NCI-H524 (cell line): ENCODE measurements around the gene PTPN6.
A peak's percentile ranks its signal among the peaks of the same experiment; 100 is the strongest.

Experiments used
- DNase-seq, 2 experiments: peaks; one replicate each; lab custom pipeline; 2025; lab: John Stamatoyannopoulos, UW

Gene PTPN6

DNA sequence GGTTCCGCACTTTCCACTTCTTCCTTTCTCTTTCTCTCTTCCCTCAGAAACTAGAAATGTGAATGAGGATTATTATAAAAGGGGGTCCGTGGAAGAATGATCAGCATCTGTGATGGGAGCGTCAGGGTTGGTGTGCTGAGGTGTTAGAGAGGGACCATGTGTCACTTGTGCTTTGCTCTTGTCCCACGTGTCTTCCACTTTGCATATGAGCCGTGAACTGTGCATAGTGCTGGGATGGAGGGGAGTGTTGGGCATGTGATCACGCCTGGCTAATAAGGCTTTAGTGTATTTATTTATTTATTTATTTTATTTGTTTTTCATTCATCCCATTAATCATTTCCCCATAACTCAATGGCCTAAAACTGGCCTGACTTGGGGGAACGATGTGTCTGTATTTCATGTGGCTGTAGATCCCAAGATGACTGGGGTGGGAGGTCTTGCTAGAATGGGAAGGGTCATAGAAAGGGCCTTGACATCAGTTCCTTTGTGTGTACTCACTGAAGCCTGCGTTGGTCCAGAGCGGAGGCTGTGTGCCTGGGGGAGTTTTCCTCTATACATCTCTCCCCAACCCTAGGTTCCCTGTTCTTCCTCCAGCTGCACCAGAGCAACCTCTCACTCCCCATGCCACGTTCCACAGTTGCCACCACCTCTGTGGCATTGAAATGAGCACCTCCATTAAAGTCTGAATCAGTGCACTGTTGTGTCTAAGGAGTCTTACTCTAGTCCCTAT, 28.0 kb upstream of the PTPN6 start:
- no peak for DNase-seq

DNA sequence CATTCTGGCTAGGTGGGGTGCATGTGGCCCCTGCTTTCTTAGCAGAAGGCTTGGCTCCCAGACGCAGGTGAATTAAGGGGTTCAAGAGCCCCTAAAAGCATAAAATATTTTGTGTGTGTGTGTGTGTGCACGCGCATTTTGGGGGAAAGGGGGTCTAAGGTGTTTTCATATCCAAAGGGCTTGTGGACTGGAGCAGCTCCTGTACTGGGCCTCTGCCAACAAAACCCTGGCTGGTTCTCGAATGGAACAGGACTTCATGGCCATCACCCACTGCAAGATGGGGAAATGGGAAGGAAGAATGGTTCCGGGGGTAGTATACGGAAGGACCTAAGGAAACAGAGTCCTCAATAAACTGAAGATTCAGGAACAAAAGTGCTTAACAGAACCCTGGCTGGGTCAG, 27.3 kb upstream of the PTPN6 start:
- DNase-seq = no peak

DNA sequence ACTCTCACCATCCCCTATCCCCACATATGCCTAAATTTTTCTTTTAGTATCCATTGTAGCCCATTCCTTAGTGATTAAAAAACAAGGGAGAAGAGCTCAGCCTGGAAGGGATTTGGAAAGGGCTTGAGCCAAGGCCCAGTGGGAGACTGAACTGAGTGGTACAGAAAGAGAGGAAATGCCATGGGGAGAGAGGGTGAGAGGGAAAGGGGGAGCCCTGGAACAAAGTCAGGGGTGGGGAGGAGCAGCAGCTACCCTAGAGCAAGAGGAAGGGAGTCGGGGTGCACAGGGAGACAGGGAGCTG, 26.0 kb upstream of the PTPN6 start:
- DNase-seq = no peak

DNA sequence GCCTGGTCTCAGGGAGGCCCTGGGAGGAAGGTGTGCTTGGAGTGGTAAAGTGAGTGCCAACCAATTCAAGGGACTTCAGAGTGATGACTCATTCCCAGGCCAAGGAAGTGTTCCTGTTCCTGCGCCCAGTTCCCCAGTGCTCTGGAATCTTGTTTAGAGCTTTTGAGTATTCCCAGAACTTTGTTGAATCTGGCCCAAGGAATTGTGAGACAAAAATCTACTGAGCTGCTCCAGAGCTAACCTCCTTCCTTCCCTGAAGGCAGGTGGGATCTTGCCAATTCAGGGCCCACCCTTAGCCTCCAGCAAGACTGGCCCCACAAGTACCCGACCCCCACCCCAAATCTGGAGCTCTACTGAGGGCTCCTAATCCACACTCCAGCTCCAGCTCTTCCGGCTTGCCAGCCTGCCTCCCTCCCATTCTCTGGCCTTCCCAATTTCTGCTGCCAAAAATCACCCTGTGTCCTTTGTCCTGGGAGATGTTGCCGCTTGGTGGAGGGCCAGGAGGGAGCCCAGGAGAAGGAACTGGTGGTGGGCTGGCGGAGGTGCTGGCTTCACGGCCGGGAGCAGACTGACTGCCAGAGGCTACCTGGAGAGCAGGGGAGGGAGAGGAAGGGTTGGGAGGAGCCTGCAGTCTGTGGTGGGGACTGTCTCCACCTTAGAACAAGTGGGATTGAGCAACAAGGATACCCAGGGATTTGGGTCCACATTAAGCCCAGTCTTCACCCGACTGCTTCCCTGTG, 25.4 kb upstream of the PTPN6 start:
- no peak for DNase-seq

DNA sequence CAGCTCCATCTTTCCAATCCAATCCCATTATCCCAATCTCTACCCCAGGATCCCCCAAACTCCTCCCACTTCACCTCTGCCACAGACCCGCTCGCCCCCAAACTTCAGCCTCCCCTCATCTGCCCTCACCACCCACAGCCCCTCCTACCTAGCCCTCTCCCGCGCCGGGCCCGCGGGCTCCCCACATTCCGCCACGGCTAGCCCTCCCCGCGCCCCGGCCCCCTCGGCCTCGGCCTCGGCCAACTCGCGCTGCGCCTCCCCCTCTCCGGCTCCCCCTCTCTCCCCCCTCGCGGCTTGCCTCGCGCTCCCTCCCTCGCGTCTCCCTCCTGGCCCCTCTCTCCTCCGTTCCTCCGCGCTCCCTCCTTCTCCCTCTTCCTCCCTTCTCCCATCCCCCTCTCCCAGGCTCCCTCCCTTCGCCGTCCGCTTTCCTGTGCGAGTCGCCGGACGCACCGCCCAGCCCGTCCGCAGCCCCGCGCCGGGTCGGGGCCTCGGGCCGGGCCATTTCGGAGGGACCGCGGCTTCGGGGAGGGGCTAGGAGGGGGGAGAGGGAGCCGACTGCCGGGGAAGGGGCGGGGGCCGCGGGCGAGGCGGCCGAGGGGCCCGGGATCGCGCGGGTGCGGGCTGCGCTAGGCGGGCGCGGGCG, 23.7 kb upstream of the PTPN6 start, which contains the start of gene ATN1:
ATN1 (plus strand) TSS at position 581 of the 643 bp plus-strand sequence. CDS start 6,043 bp downstream, outside the sequence.
- DNase-seq = peak; percentile 59 to 65

DNA sequence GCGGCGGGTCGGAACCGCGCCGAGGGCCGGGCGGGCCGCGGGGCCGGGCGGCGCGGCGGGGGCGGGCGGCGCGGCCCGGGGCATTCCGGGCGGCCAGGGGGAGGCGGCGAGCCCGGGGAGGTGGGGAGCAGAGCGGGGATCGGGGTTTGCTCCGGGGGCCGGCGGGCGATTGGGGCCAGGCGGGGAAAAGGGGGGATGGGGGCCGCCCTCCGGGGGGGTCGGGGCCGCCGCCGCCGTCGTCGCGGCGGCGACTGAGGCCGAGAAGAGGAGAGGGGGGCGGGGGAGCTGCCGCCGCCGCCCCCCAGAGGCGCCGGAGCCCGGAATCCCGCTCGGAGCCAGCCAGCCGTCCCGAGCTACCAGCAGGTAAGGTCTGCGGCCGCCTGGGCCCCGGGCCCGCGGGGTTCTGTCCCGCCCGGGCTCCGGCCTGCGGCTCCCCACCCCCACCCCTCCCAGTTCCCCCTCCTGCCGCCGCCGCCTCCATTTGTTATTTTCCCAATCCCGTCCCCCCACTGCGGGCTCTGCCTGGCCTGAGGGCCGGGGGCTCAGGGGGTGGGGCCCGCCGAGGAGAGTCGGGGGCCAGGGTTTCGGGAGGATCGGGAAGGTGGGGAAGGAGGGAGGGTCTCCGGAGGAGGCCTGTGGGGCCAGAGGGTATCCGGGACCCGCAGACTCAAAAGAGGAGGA, 23.0 kb upstream of the PTPN6 start:
- no peak for DNase-seq

DNA sequence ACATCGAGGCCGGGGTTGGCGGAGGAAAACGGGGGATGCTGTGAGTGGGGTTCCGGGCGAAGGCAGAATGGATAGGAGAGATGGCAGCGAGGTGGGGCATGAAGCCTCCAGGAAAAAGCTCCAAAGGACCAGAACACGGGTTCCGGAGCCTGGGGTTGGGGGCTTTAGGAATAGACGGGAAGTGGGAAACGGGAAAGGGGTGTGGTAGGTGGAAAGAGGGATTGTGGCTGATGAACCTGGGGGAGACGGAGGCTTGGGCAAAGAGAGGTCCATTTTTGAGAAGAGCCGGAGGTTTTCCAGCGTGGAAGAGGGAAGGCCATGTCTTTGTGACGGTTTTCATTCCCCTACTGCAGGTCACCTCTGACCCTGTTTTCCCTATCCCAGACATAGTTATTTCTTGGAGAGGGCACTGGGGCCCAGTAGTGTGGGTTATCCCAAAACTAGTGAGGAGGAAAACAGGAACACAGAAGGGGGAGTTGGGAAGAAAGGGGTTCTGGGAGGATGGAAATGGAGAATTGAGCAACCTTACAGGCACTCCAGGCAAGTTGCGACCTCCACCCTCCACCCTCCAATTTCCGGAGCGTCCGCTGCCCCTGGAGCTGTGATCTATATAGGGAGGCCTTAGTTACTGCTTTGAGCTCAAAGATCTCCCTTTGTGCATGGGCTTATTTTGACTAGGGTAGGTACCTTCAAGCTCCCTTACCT, 22.3 kb upstream of the PTPN6 start:
- DNase-seq = no peak

DNA sequence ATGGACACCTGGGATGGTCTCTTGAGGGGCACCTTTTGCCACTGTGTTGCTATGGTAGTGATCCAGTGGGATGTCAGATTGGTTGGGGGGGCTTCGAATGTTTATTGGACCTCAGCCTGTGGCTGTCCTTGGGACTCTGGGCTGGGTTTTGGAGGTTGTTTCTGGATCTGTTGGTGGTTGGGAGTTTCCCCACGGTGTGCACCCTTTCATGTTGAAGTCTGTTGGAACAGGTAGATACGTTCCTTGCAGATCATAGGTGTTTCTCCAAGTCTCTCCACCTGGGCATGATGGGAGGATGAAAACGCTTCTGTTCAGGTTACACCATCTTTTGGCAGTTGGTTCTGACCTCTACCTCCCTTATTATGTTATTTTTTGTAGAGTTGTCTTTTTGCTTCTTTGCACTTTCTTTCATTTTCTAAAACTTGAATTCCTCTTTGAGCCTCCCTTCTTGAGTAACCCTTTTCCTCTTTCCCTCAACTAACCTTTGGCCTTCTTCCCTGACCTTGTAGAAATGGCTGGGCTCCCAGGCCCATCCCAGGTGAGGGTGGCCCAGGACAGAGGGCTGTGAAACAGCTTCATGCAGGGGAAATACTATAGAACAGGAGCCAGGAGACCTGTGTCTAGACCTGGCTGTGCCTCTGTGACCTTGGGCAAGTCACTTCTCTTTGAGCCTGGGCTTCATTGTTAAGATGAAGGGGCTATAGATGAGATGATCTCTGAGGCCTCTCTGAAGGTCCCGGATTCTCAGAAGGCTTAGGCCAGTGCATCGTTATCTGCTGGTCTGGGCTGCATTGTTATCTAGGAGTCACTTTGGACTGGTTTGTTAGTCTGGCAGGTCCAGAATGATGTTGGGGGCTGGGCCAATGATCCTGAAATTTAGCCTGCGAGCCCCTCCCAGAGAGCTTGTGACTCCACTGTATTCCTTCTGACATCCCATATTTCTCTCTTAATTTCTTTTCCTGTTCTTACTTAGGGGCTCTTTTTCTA, 21.4 kb upstream of the PTPN6 start:
- no peak for DNase-seq

DNA sequence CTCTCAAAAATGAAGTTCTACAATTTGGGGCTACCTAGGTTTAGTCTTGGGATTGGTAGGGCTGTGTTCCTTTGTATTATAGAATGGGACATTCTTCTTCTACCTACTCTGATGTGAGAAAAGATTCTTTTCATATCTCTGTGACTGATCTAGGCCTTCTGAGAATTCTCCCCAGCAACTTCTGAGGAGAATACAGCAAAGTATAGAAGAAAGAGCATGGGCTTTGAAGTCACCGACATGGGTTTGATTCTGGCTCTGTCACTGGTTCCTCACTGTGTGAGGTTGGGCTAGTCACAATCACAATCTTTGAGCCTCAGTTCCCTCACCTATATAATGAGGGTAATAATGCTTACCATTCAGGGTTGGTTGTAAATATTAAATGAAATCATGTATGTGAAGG, 18.4 kb upstream of the PTPN6 start:
- no peak for DNase-seq

DNA sequence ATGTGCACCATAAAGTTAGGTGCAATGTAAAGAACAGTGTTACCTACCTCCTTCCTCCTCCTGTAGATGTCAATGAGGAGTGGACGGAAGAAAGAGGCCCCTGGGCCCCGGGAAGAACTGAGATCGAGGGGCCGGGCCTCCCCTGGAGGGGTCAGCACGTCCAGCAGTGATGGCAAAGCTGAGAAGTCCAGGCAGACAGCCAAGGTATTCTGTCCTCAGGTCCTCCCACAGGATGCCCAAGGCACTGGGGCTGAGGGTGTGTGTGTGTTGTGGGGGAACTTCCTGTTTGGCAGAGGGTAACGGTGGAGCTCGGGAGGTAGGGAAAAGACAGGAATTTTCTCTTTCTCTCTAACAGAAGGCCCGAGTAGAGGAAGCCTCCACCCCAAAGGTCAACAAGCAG, 17.0 kb upstream of the PTPN6 start:
- DNase-seq = no peak

DNA sequence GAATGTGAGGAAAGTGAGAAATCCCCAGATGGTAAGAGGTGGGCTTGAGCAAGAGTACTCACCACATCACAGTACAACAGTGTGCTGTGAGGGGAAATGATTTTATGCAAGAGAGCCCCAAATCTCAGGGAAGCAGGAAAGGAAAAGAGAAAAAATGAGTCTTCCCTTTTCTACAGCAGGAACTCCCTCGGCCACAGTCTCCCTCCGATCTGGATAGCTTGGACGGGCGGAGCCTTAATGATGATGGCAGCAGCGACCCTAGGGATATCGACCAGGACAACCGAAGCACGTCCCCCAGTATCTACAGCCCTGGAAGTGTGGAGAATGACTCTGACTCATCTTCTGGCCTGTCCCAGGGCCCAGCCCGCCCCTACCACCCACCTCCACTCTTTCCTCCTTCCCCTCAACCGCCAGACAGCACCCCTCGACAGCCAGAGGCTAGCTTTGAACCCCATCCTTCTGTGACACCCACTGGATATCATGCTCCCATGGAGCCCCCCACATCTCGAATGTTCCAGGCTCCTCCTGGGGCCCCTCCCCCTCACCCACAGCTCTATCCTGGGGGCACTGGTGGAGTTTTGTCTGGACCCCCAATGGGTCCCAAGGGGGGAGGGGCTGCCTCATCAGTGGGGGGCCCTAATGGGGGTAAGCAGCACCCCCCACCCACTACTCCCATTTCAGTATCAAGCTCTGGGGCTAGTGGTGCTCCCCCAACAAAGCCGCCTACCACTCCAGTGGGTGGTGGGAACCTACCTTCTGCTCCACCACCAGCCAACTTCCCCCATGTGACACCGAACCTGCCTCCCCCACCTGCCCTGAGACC, 15.6 kb upstream of the PTPN6 start:
- DNase-seq = no peak

DNA sequence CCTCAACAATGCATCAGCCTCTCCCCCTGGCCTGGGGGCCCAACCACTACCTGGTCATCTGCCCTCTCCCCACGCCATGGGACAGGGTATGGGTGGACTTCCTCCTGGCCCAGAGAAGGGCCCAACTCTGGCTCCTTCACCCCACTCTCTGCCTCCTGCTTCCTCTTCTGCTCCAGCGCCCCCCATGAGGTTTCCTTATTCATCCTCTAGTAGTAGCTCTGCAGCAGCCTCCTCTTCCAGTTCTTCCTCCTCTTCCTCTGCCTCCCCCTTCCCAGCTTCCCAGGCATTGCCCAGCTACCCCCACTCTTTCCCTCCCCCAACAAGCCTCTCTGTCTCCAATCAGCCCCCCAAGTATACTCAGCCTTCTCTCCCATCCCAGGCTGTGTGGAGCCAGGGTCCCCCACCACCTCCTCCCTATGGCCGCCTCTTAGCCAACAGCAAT, 14.9 kb upstream of the PTPN6 start:
- DNase-seq = no peak

DNA sequence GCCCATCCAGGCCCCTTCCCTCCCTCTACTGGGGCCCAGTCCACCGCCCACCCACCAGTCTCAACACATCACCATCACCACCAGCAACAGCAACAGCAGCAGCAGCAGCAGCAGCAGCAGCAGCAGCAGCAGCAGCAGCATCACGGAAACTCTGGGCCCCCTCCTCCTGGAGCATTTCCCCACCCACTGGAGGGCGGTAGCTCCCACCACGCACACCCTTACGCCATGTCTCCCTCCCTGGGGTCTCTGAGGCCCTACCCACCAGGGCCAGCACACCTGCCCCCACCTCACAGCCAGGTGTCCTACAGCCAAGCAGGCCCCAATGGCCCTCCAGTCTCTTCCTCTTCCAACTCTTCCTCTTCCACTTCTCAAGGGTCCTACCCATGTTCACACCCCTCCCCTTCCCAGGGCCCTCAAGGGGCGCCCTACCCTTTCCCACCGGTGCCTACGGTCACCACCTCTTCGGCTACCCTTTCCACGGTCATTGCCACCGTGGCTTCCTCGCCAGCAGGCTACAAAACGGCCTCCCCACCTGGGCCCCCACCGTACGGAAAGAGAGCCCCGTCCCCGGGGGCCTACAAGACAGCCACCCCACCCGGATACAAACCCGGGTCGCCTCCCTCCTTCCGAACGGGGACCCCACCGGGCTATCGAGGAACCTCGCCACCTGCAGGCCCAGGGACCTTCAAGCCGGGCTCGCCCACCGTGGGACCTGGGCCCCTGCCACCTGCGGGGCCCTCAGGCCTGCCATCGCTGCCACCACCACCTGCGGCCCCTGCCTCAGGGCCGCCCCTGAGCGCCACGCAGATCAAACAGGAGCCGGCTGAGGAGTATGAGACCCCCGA, 14.3 kb upstream of the PTPN6 start:
- DNase-seq = peak in 1 of 2 experiments; percentile 25

DNA sequence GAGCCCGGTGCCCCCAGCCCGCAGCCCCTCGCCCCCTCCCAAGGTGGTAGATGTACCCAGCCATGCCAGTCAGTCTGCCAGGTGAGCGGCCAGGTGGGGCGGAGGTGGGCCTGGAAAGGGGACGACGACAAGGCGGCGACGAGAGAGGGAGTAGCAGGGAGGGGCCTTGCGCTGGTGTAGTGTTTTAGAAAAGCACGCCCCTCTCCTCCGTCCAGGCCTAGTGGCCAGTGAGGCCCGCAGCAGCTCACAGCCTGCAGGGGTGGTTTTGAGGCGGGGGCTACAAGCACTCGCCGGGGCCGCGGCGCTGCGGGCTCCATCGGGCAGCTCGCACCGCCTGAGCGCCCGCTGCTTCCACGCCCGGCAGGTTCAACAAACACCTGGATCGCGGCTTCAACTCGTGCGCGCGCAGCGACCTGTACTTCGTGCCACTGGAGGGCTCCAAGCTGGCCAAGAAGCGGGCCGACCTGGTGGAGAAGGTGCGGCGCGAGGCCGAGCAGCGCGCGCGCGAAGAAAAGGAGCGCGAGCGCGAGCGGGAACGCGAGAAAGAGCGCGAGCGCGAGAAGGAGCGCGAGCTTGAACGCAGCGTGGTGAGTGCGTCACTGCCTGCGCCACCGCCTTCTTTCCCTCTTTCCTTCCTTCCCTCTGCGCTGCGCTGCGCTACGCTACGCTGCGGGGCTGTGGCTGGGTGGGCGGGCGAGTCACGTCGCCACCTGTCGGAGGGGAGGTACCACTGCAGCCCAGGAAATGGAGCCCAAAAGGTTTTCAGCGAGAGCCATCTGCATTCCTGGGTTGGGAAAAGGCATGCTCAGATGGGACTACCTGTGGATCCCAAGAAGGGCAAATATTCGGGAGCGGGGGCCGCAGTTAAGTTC, 13.4 kb upstream of the PTPN6 start:
- DNase-seq = peak; percentile 87 to 92

DNA sequence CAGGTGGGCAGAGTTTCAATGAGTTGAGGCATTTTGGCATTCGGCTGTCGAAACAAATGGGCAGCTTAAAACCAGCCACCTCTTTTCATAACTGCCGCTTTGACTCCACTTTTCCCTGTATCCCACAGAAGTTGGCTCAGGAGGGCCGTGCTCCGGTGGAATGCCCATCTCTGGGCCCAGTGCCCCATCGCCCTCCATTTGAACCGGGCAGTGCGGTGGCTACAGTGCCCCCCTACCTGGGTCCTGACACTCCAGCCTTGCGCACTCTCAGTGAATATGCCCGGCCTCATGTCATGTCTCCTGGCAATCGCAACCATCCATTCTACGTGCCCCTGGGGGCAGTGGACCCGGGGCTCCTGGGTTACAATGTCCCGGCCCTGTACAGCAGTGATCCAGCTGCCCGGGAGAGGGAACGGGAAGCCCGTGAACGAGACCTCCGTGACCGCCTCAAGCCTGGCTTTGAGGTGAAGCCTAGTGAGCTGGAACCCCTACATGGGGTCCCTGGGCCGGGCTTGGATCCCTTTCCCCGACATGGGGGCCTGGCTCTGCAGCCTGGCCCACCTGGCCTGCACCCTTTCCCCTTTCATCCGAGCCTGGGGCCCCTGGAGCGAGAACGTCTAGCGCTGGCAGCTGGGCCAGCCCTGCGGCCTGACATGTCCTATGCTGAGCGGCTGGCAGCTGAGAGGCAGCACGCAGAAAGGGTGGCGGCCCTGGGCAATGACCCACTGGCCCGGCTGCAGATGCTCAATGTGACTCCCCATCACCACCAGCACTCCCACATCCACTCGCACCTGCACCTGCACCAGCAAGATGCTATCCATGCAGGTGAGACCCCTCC, 12.6 kb upstream of the PTPN6 start:
- DNase-seq = no peak

DNA sequence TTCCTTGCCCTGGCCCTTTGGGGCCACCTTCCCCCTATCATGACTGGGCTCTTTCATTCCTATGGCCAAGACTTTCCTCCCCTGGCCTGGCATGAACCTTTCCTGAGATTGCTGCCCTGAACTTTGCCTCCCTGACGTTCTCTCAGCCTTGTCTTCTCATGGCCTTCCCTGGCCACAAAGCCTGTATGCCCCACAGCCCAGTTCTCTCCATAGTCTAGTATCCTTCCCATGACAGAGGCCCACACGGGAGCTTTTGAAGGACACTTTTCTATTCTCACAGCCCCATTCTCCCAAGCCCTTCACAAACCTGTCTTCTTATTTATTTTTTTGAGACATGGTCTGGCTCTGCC, 12.0 kb upstream of the PTPN6 start:
- DNase-seq = no peak

DNA sequence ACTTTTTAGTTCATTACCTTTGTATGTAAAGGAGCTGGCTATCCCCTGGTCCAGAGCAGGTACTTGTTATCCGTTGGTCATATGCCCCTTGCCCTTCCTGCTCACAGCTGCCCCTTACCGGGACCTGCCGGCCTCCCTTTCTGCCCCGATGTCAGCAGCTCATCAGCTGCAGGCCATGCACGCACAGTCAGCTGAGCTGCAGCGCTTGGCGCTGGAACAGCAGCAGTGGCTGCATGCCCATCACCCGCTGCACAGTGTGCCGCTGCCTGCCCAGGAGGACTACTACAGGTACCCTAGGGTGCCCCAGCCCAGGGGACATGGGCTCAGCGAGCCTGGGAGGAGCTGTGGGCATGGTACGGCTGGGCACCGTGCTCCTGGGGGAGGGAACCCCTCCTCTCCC, 9.9 kb upstream of the PTPN6 start:
- no peak for DNase-seq
